NCI-H82 treated with DMSO at 0.1 percent for 48 hours (cell line): ENCODE results near the gene ATP2B1.
"Not testable (repeated sequence)": the region's sequence is repeated elsewhere in the genome, so short reads cannot be mapped to it uniquely, and the experiment has no call there.

ENCODE experiments used
- DNase-seq: peaks from one replicate; lab custom pipeline; 2025; ENCODE audit not compliant: unreplicated experiment; lab: John Stamatoyannopoulos, UW

Gene ATP2B1

DNA sequence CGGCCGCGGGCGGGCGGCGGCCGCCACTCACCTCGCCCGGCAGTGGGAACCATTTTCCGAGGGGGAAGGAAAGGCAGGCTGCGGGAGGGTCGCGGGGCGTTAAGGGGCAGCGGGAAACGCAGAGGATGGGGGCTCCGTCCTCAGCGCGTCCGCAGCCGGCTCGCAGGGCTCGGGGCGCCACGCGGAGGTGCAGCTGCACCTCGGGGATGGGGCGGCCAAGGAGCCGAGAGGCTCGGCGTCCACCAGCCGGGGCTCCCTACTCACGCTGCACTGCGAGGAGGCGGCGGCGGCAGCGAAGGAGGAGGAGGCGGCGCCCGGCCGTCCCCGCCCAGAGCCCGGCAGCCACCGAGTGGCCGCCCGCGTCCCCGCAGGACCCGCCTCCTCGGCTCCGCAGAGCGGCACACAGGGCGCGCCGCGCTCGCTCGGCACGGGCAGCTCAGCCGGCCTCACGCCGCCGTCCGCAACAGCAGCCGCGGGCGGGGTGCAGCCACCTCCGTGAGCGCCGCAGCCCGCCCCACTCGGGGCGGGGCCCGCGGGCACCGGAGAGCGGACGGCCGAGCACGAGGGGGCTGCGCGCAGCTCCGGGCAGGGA, at the start of gene ATP2B1:
ATP2B1 (minus strand) TSS at position 274 of the 592 bp plus-strand sequence. CDS start 52,952 bp downstream, outside the sequence.
- DNase-seq = peak; percentile 20

DNA sequence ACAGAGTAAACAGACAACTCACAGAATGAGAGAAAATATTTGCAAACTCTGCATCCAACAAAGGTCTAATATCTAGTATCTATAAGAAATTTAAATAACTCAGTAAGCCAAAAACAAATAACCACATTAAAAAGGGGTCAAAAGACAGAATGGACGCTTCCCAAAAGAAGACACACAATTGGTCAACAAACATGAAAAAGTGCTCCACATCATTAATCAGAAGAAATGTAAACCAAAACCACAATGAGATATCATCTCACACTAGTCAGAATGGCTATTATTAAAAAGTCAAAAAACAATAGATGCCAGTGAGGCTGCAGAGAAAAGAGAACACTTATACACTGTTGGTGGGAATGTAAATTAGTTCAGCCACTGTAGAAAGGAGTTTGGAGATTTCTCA, 49.3 kb upstream of the ATP2B1 start:
- not testable (repeated sequence) for DNase-seq

DNA sequence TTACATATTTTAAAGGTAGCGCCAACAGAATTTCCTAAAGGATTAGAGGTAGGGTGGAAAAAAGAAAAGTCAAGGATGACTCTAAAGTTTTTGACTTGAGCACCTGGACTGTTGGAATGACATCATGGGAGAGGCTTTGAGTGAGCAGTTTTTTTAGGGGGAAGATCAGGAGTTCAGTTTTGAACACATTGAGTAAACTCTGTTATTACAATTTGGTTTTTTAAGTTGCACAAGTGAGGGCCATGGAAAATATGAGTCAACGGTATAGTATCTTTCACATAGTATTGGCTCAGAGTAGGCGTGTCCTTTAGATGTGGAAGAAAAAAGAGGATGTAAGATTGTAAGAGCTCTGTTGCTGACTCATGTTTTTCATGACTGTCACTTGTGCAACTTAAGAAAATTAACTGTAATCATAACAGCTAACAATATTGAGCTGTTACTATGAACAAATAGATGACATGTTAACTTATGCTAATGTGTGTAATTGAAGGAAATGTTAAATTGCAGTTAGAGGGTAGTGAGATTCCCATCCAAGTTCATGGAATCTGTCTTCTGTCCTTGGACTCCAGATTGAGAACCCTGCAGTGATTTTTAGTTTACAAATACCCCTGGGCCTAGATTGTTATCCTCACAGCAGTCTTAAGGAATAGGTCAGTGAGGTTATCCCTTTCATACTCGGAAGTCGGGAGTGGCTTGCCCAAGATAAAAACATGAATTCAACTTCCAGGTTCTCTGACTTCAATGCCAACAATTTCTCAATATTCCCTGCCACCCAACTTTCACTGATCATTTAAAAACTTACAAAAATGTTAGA, 48.2 kb upstream of the ATP2B1 start:
- no peak for DNase-seq

DNA sequence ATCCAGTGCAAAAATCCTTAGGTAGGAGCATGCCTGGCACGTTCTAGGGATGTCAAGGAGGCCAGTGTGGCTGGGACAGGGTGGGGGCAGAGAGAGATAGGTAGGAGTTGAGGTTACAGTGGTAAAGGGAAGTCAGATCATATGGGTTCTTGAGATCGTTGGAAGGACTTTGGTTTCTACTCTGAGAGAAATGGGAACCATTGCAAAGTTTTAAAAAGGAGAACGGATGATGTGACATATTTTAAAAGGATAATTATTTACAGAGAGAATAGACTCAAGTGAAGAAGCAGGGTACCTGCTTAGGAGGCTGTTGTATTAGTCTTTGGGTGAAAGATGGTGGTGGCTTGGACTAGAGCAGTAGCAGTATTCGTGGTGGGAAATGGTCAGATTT, 47.6 kb upstream of the ATP2B1 start:
- DNase-seq = no peak

DNA sequence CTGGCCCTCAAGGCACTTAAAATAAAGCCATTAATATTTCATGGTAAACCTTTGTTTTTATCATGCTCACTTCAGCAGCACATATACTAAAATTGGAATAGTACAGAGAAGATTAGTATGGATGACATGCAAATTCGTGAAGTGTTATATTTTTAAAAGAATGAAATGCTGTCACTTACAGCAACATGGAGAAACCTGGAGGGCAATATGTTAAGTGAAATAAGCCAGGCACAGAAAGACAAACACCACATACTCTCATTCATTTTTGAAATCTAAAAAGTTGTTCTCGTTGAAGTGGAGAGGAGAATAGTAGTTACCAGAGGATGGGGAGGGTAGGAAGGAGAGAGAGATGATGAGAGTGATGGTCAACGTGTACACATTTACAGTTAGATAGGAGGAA, 45.4 kb upstream of the ATP2B1 start:
- DNase-seq = no peak

DNA sequence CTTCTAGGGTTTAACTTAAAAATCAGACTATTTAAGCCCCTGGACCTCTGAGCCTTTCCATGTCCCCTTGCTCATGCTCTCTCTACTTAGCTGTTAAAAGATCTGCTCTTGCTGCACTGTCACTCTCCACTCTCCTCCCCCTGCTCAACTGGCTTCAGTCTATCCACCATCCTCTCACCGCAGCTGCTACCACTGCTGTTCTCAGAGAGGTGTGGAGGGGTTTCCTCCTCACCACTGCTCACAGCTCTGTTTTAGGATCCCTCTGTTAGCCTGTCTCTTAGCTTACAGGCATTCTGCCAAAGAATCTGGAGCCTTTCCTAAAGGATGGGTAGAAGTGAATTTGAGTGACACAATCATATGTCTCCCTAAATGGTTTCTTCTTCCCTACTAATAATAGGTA, 43.7 kb upstream of the ATP2B1 start:
- no peak for DNase-seq

DNA sequence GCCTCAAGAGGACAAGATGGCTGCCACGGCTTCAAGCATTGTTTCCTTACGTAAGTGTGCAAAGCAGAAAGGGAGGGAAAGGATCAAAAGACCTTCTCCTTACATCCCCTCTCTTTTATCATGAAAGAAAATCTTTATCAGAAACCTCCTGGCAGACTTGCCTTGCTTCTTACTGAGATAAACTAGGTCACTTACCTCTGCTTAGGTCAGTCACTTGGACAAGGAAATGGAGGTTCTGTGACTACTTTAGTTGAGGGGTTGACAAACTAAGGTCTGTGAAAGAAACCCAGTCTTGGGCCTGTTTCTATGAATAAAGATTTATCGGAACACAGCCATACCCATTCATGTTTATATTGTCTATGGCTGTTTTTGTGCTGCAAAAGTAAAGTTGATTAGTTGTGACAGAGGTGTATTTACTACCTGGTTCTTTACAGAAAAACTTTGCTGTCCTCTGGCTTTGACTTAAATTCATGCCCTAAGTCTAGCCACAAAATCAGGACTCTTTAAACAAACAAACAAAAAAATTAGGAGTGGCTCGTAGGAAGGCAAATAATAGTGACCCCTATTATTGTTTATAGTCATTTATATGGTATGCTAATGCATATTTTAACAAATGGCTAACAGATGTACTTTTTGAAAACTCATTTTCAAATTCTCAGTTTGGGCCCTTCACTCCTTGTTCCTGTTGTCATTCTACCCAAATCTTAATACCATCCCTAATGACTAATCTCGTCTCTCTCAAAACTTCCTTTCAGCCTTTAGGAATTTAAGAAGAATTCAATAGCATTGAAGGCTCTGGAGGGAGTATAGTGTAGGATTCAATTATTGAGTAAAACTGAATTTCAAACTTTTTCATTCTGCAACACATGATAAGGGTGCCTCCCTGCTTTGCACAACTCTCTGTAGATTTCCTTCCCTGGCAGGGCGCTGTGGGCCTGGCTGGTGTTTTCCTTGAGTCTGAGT, 42.0 kb upstream of the ATP2B1 start:
- no peak for DNase-seq

DNA sequence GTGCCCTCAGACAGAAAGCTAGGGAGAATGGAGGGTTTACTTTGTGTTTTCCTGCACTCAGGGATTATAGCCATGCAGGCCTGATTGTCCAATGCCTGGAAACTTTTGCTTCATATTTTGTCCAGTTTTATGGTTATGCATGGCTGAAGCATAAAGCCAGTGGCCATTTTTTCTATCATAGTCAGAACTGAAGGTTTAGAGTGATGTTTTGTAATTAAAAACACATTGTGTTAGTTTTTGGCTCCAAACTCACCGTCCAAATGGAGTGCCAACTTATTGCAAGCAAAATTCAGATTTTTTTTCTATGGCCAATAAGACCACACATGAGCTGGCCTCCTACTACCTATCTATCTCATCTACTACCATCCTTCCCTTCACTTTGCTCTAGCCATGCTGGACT, 40.2 kb upstream of the ATP2B1 start:
- DNase-seq = no peak

DNA sequence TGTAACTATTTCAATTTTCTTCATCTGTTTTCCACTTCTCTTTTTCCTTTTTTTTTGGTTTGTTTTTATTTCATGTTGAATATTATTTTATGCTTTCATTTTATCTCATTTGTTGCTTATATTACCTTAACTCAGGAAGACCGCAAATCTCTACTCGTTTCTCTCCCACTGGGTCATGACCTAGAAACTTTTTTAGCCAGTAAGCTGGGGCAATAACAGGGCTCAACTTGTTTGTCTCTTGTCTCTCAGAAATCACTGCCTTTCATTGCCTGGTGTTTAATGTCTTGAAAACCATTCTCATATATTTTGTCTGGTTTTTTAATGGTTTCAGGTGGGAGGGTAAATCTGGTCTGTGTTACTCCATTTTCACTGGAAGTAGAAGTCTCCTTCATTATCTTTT, 36.6 kb upstream of the ATP2B1 start:
- DNase-seq = no peak

DNA sequence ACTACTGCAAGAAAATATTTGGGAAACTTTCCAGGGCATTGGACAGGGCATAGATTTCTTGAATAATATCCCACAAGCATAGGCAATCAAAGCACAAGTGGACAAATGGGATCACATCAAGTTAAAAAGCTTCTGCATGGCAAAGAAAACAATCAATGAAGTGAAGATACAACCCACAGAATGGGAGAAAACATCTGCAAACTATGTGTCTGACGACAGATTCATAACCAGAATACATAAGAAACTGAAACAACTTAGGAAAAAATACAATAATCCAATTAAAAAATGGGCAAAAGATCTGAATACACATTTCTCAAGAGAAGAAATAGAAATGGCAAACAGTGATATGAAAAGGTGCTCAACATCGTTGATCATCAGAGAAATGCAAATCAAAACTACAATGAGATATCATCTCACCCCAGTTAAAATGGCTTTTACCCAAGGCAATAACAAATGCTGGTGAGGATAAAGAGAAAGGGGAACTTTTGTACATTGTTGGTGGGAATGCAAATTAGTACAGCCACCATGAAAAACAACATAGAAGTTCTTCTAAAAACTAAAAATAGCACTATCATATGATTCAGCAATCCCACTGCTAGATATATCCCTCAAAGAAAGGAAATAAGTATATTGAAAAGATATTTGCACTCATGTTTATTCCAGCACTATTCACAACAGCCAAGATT, 33.8 kb upstream of the ATP2B1 start:
- DNase-seq = no peak

DNA sequence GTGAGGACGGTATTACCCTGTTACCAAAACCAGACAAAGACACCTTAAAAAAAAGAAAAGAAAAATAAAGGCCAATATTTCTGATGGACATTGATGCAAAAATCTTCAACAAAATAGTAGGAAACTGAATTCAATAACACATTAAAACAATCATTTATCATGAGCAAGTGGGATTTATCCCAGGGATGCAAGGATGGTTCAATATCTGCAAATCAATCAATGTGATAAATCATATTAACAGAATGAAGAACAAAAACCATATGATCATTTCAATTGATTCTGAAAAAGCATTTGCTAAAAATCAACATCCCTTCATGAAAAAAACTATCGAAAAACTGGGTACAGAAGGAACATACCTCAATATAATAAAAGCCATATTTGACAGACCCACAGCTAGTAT, 32.3 kb upstream of the ATP2B1 start:
- no peak for DNase-seq

DNA sequence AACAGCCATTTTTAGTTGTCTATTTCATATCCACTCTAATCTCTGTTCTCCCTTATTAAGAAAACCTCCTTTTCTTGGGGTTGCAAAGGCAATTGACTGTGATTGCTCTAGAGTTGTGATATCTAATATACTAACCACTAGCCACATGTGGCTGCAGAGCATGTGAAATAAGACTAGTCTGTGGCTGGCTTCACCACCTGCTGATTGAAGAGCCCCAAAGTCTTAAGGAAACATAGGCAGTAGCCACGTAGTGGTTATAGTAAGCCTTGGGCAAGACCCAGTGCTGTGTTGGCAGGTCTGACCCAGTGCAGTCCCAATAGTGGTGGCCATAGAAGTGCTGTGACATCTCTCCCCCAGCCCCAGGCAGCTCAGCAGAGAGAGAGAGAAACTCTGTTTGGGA, 28.4 kb upstream of the ATP2B1 start:
- DNase-seq = no peak

DNA sequence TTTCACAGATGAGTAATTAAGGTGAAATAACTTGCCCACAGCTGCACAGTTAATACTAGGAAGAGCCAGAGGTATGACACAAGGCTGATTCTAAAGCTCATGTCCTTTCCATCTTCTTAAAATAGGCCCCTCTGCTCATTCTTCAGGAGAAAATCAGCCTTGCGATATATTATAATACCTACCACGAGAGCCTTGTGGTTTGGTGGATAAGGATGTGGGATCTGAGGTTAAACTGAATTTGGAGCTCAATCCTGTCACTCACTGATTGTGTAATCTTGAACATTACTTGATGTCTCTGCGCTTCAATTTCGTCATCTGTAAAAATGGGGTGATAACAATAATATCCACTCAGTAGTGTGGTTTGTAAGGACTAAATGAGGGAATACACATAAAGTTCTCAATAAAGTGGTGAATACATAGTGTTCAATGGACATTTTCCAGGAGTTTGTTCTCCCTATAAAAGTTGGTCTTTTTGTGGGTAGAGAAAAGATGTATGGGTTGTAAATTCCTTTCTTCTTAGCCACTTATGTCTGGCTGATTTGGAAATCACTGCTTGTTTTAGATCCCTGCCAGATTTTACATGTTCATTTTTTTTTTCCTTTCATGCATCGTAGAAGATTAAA, 25.1 kb upstream of the ATP2B1 start:
- DNase-seq = no peak

DNA sequence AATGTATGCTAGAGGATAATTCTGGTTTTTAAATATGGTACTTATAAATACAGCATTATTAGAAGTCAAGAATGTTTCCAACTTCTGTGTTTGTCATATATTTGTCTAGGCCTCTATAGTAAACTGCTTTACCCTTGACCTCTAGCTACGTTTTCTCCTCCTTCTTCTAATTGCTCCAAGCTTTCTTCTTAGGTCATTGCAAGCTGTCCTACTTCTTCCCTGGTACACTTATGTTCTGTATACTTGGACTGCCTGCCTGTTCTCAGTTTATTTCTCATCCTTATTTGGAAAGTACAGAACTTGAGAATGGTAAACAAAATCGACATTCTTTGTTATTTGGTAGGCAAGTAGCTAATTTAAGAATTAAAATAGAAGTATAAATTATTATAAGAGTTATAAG, 23.9 kb upstream of the ATP2B1 start:
- DNase-seq = no peak

DNA sequence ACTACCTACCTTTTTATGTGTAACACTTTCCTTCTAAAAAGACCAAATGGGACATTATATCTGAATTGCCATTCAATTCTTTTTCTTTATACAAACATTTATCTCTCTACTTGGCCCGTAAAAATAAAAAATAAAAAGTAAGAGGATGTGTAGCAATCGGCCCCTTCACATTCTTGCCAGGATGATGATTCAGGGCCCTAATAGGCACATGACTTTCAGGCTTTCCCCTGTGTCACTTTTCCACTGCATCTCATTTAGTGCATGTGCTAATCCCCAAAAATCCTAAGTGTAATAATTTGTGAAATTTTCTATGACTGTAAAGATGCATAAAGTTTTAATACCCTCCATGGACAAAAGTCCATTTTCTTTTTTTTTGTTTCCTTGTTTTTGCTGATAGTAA, 23.0 kb upstream of the ATP2B1 start:
- no peak for DNase-seq

DNA sequence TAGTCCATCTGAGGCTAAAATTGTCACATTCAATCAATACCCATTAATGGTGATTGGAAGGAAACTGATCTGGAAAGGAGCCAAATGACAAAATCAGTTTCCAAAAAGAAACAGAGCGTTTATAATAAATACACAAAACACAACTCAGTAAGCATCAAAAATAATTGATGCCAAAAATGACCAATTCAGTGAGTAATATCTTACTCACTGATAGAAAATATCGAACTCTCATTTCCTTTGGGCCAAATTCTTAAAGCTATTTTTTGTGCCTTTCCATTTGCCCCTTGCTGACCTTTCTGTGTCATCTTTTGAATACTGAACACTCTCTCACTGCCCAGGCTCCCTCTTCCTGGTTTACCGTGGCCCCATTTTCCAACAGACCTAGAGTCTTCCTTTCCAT, 22.5 kb upstream of the ATP2B1 start:
- DNase-seq = no peak

DNA sequence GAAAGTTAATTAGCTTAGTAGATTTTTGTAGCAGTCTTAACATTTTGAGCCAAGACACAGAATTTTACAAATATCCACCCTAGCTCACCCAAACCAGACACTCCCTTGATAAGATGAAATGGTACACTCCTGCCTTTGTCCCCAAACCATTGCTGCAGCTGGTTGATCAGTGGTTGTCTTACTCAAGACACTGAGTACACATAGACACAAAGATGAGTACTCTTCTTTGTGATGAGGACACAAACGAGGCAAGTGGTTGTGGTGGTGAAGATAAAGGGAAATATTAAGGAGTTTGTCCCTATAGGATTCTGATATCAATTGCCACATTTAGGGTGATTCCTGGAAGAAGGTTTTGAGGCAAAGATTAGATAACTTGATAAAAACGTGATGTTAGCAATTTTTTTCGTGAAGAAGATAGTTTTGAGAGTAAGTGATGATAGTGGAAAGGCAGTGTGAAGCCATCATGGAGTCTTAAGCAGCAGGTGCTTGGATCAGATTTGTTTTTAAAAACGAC, 21.4 kb upstream of the ATP2B1 start:
- DNase-seq = no peak

DNA sequence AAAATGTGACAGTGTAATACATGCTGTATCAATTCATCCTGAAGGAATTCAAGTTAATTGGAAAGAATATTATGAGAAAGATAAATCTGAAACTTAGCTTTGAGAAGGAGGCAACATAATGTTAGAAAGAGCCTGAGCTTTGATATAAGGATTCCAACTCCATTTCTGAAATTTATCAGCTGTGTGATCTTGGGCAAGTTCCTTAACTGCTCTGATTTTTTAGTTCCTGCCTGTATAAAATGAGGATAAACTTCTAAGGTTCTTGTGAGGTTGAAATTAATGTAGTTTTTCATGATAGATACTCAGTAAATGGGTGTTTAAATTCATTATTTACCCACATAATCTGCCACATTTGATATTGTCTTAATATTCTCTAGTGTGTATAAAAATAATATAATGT, 14.6 kb upstream of the ATP2B1 start:
- DNase-seq = no peak

DNA sequence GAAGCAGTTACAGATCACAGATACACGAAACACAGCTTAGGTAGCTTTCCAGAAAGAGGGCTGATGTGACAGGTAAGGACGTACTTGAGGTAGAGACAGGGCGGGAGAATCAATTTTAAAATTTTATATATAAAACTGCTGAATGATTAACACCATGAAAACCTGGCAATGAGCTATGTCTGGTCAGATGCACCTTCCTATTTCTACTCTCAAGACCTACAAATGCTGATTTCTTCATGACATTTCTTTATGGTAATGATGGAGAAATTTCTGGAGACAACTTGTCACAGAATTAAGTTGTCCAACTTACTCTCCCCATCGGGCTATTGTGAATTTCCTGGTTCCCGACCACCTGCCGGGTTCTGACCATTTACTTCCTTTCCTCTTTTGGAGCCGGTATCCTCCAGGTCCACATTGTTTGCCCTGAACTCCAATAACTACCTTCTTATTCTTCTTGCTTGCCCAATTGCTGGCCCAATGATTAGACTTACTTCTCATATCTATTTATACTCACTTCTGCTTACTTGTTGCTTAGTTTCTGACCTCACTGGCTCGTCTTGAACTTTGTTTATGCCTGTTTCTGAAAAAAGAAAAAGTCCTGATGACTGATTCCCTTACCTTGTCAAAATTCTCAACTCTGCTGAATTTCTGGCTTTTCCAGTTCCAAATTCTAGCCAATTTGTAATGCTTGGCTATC, 12.8 kb upstream of the ATP2B1 start:
- DNase-seq = no peak
